ENCODE results near the gene OPRL1.
A peak's percentile ranks its signal among the peaks of the same experiment; 100 is the strongest.
"Not testable (repeated sequence)": the region's sequence is repeated elsewhere in the genome, so short reads cannot be mapped to it uniquely, and the experiment has no call there.

OPRL1 gene

DNA sequence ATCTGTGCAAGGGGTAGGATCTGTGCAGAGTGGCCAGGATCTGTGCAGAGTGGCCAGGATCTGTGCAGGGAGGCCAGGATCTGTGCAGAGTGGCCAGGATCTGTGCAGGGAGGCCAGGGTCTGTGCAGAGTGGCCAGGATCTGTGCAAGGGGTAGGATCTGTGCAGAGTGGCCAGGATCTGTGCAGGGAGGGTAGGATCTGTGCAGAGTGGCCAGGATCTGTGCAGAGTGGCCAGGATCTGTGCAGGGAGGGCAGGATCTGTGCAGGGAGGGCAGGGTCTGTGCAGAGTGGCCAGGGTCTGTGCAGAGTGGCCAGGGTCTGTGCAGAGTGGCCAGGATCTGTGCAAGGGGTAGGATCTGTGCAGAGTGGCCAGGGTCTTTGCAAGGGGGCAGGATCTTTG lies 8.7 kb downstream of the OPRL1 start:
- DNase-seq, result not testable (repeated sequence)

DNA sequence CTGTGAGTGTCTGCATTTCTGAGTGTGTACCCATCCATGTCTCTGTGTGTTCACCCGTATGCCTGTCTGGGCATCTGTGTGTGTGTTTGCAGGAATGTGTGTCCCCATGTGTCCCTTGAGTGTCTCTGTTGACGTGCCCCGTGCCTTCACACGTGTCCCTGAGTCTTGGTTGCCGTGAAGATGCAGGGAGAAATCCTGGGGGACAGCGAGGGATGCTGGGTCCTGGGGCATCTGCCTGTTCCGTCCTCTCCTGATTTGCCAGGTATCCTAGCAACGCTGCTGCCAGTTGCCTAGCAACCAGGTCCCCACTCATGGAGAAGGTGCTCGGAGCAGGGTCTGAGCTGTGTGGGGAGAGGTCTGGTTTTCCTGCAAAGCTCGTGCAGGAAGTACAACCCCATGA lies 10.3 kb downstream of the OPRL1 start:
- DNase-seq, result peak; percentile 27

DNA sequence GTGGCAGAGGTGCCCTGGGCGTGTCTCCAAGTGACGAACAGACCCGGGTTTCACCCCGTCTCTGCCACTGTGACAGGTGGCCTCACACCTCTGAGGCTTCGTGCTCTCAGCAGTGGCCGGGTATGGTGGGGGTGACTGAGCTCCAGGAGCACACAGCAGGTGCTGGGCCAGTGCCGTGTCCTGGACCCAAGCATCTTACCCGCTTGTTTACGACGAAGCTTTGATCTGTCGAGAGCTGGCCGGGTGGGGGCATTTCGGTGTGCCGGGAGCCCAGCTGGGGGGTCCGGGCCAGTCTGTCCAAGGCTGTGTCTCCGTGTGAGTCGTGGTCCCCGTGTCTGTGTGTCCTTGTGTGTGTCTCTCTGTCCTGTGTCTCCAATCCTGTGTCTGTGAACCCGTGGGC lies 11.5 kb downstream of the OPRL1 start:
- no peak for DNase-seq

DNA sequence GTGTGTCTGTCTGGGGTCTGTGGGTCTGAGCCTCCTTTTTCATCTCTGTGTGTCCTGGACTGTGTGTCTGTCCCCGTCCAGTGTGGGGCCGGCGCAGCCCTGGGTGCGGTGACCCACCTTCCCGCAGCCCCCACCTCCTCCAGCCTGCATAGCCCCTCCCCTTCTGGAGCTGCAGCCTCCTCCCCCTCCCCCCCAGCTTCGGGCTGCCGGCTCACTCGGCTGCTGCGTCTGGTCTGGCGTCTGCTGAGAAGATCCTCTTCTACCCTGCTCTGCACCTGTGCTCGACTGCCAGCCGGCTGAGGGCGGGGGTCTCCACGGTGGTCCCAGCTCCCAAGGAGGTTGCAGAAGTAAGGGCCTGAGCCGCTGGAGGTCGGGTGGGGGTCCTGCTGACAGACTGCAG lies 11.9 kb downstream of the OPRL1 start:
- DNase-seq, result peak; percentile 58

DNA sequence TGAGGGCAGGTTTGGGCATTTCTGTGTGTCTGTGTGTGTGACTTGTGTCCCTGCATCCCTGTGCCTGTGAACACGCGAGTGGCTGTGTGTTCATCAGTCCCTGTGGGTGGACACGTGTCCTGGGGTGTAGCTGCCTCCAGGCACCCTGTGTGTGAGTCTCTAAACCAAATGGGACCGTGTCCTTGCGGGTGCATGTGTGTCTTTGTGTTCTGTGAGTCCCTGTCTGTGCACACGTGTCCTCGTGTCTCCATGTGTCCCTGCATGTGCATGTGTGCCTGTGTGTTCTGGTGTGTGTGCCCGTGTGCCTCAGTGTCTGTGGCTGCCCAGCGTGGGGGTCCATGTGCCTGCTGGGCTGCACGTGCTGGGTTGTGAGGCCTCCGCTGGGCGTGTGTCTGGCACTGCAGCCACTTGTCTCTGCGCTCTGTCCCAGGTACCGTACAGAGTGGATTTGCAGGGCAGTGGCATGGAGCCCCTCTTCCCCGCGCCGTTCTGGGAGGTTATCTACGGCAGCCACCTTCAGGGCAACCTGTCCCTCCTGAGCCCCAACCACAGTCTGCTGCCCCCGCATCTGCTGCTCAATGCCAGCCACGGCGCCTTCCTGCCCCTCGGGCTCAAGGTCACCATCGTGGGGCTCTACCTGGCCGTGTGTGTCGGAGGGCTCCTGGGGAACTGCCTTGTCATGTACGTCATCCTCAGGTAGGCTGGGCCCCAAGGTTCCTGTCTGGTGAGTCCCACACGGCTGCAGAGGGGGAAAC lies 12.6 kb downstream of the OPRL1 start:
- peak; percentile 21 for DNase-seq

DNA sequence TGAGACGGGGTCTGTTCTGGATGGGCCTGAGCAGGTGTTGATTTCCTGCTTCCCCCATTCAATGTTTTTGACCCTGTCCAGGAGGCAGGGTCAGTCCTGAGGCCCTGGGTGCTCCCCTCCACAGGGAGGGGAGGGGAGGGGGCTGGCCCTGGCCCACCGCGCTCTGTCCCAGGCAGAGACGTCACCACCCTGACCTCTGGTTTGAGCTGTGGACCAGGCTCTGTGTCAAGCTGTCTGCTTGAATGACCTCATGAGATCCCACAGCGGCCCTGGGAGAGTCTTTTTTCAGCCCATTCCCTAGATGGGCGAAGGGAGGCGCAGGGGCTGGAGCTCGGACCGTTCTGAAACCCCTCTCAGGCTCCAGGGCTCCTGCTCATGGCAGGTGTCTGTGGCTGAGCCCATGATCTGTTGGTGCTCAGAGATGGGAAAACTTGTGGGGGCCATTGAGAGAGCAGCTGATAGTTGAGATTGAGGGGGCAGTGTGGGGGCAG lies 13.2 kb downstream of the OPRL1 start:
- no peak for DNase-seq

DNA sequence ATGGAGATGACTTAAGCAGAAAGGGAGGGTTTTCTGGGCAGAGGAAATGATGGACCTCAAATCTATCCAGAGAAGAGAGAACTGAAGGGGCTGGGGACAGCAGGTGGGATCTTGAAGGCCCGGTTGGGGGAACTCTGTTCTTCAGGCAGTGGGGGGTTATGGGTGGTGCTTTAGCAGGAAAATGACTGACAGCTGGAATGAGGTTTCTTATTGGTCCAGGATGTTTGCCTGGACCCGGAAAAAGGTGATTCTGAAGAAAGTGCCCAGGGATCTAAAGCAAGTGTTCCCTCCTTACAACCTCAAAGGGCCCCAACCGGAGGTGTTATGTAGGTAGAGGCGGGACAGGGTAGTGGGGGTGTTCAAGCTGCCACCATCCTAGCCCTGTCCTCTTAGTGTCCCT lies 15.6 kb downstream of the OPRL1 start:
- DNase-seq, result no peak

DNA sequence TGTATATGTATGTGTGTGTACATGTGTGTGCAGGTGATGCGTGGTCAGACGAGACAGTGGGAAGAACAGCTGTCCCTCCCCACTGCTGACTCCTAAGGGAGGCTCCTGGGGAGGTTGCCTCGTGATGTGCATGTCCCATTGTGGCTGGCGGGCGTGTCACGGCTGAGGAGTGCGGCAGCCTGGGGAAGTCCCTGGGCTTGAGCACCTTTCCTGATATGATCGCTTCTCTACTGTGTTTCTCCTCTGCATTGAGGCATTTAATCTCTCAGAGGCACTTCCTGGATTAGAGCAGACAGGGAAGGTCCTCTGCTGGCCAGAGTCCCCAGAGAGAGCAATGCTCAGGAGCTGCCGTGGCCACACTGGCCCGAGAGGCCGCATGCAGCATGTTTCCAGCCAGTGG lies 16.0 kb downstream of the OPRL1 start:
- DNase-seq, result no peak

DNA sequence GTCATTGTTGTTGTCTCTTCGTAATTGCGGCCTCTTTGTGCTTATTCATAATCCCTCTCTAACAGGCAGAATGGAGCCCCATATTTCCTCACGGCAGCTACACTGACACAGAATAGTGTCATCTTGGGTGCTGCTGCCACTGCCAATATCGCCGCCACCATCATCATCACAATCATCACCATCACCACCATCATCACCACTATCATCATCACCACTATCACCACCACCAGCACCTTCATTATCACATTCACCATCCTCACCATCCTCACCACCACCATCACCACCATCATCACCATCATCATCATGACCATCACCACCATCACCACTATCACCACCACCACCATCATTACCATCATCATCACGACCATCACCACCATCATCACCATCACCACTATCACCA lies 16.7 kb downstream of the OPRL1 start:
- no peak for DNase-seq

DNA sequence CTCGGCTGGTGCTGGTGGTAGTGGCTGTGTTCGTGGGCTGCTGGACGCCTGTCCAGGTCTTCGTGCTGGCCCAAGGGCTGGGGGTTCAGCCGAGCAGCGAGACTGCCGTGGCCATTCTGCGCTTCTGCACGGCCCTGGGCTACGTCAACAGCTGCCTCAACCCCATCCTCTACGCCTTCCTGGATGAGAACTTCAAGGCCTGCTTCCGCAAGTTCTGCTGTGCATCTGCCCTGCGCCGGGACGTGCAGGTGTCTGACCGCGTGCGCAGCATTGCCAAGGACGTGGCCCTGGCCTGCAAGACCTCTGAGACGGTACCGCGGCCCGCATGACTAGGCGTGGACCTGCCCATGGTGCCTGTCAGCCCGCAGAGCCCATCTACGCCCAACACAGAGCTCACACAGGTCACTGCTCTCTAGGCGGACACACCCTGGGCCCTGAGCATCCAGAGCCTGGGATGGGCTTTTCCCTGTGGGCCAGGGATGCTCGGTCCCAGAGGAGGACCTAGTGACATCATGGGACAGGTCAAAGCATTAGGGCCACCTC lies 18.7 kb downstream of the OPRL1 start:
- DNase-seq, result no peak

DNA sequence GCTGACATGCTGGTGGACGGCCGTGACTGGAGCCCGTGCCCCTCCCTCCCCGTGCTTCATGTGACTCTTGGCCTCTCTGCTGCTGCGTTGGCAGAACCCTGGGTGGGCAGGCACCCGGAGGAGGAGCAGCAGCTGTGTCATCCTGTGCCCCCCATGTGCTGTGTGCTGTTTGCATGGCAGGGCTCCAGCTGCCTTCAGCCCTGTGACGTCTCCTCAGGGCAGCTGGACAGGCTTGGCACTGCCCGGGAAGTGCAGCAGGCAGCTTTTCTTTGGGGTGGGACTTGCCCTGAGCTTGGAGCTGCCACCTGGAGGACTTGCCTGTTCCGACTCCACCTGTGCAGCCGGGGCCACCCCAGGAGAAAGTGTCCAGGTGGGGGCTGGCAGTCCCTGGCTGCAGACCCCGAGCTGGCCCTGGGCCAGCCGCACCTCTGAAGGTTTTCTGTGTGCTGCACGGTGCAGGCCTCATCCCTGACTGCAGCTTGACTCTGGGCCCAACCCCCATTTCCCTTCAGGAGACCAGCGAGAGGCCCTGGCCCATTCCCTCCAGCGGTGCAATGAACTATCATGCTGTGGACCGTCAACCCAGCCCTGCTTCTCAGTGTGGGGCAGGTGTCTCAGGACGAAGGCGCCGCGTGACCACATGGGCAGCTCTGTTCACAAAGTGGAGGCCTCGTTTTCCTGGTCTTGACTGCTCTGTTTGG lies 19.4 kb downstream of the OPRL1 start:
- peak; percentile 32 for DNase-seq

DNA sequence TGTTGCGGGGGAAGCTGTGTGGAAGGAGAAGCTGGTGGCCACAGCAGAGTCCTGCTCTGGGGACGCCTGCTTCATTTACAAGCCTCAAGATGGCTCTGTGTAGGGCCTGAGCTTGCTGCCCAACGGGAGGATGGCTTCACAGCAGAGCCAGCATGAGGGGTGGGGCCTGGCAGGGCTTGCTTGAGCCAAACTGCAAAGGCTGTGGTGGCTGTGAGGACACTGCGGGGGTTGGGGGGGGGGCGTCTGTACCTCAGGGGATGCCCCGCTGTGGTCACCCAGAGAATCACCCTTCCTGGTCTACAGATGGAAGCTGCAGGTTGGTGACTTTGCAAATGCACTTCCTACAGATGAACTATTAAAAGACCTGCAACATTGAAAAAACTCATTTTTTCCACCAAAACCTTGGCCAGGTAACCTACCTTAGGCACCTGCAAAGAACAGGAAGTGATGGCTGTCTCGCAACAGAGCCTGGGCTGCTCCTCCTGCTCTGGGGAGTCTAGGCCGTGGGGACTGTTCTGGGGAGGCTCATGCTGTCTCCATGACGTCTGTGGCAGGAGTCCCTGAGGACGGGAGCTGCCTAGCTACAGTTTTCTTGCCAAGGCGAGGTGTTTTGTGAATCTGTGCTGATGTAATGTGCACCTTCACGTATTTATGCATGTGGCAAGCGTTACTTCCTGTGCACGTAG lies 20.1 kb downstream of the OPRL1 start:
- DNase-seq, result no peak

DNA sequence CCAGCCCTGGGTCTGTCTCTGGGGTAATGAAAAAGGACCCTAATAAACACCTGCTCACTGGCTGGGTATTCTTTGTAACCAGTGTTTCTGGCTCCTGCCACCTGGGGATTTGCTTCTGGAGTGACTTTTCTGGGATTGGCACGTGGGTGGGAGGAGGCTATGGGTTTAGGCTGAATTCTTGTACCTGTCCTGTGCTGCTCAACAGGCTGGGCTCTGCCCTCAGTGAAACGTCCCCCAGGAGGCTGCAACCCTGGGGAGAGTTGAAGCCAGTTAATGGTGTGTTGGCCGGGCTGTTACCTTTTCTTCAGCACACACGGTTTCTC lies 20.6 kb downstream of the OPRL1 start:
- no peak for DNase-seq

DNA sequence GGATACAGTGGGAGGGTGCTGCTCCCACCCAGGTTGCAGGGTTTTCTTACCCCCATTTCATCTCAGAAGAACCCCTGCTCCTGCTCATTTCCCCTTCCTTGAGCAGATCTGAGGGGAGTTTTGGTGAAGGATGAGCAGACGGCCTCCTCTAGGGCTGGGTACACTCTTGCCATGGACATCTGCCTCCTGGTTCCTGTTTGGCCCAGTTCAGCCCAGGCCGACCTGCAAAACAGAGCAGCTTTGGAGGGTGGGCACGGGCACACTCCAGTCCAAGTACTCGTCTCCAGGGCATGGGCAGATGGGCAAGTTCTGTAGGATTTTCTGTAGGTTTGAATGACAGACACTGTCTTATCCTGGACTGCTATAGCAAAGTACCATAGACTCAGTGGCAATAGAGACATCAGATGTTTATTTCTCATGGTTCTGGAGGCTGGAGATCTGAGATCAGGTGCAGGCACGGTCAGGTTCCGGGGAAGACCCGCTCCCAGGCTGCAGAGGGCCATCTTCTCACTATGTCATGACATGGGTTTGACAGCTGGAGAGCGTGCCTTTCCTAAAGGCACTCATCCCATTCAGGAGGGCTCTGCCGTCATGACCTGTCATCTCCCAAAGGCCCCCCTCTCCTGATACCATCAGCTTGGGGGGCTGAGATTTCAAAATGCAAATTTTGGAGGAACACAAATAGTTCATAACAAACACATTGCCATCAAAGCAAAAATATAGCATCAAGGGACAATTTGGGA lies 21.2 kb downstream of the OPRL1 start:
- DNase-seq, result no peak

DNA sequence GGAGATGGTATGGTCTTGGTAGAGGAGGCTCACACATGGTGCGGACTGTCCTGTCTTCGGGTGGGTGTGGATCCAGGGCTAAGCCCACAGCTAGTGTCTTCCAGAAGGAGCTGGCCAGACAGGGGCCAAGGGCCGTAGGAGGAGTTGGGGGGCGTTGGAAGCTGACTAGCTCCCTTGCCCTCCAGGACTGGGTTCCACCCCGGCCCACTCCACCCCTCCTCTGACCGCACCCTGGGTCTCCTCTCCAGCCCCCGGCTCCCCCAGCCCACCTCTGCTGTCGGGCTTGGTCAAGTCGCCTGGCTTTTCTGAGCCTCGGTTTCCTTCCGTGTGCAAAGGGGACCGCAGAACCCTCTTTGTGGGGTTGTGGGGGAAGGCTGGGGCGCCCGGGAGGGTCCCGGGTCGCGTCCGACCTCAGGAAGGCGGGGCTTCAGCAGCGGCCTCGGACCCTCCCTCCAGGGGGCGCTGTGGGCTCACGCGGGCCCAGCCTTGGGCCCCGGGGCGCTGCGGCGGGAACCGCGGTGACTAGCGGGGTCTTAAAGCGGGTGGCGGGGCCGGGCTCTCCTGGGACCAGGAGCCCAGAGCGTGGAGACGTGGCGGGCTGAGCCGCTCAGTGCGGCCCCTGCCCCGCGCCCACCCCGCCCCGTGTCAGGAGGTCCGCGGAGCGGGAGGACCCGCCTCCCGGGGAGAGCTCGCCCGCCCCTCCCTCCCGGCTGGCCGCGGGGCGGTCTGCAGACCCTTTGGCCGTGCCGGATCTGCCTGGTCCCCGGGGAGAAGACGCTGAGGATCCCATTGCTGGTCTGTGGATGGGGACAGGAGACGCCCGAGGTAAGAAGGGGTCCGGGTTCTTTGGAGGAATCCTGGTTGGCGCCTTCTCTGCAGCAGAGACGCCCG lies 22.1 kb downstream of the OPRL1 start:
- peak; percentile 68 for DNase-seq

DNA sequence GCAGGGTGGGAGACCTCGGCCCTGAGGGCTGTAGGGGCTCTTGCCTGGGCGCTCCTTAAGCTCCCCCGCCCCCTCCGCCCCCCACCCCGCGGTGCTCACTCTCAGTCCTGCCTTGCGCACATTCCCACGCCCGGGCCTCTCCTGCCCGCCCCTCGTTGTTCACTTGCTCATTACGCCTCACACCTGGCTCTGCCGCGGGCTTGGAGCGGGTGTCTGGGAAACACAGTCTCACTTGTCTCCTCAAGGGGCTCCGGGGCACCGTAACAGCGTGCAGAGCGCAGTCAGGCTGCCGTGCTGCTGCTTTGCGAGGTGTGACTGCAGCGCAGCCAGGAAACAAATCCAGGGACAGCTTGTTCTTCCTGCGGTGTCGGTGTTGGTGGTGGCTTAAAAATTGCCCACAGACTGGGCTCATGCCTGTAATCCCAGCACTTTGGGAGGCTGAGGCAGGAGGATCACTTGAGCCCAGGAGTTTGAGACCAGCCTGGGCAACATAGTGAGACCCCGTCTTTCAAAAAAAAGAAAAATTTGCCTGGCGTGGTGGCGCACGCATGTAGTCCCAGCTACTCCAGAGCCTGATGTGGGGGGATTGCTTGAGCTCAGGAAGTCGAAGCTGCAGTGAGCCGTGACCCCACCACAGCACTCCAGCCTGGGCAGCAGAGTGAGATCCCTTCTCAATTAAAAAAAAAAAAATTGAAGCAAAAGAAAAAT lies 22.9 kb downstream of the OPRL1 start:
- peak; percentile 82 for DNase-seq

DNA sequence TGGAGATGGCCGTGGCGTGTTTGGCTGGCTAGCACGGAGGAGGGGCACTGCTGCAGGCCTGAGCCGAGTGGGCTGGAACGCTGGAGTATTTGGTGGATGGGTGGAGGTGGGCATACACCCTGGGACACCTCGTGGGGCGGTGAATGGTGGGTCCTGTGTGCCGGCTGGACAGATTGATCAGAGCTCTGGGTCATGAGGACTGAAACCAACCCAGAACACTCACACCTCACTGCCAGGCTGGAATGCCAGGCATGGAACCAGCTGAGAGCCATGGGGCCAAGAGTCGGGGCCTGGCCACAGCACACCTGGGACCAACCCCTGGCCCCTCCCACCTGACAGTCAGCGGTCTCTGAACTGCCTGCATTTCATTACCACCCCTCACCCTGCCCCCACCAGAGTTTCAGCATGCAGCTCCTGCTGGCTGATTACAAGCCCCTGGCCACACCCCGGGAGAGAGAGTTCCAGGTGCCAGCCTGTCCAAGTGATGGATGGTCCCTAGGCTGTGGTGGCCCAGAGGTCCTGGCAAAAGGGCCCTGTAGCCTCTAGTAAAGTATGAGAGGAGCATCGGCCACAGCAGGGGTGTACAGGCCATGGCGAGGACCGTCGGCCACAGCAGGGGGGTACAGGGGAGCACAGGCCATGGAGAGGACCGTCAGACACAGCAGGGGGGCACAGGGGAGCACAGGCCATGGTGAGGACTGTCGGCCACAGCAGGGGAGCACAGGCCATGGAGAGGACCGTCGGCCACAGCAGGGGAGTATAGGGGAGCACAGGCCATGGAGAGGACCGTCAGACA lies 24.2 kb downstream of the OPRL1 start:
- no peak for DNase-seq

DNA sequence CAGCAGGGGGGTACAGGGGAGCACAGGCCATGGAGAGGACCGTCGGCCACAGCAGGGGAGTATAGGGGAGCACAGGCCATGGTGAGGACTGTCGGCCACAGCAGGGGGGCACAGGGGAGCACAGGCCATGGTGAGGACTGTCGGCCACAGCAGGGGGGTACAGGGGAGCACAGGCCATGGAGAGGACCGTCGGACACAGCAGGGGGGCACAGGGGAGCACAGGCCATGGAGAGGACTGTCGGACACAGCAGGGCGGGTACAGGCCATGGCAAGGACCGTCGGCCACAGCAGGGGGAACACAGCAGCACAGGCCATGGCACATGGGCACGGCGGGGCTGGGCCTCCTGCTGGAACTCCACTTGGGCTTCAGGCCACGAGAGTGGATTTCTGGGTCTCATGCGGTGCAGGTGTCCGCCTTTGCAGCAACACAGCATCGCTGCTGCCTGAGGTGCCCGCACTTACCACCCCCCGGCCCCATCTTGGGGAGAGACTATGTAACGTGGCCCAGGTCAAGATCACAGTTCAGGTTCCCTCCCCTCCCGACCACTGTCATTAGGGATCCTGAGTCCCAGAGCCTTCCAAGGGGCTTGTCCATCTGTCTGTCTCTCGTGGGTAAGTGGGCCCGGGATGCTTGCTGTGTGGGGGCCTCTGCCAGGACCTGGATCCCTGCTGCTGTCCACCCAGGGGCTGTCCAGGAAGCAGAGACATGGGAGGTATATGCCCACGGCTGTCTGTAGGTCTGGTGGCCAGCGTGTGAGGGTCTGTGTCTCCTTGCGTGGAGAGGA lies 25.0 kb downstream of the OPRL1 start:
- no peak for DNase-seq

DNA sequence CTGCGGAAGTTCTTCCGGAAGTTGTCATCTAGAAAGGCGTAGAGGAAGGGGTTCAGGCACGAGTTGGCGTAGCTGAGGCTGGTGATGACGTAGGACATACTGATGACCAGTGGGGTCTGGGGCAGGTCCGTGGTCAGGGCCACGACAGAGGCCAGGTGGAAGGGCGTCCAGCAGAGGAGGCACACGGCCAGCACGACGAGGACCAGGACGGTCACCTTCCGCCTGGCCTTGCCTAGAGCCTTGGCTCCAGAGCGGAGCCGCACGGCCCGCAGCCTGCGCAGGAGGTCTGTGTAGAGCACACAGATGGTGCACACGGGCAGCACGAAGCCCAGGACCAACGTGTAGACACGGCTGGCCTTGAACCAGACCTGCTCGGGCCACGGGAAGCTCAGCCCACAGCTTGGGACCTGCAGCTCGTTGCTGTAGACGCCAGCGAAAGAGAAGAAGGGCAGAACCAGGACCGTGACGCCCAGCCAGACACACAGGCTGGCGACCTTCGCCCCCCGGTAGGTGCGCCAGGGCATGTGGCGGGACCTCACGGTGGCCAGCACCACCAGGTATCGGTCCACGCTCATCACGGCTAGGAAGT lies 26.1 kb downstream of the OPRL1 start:
- no peak for DNase-seq

Data from NCI-H146 (cell line).